Urothelium cell line (cell line): ENCODE results near the gene SPAG17.
A peak's percentile ranks its signal among the peaks of the same experiment; 100 is the strongest.

Source experiments
- DNase-seq: peaks from one replicate; pipeline ENCODE4 v3.0.0; 2011; ENCODE audit warnings: low spot score, mixed read lengths
- FAIRE-seq: peaks from 2 replicates; lab custom pipeline; 2011; peaks lifted over from hg19 to GRCh38; lab: Jason Lieb, UNC

The SPAG17 gene

GRCh38 chr1:118185084-118185832 lies at the start of gene SPAG17:
TSS of gene SPAG17 (minus strand) at chr1:118185228. CDS start at chr1:118185157, 71 bp downstream.
- DNase-seq, result peak; percentile 78
- no peak for FAIRE-seq

- FAIRE-seq (no peak), DNase-seq (no peak)
Measured at GRCh38 chr1:118225471-118225870, 40.4 kb upstream of the SPAG17 start.

- peak; percentile 25 for DNase-seq
- peak; percentile 40 for FAIRE-seq
Measured at GRCh38 chr1:118223426-118223825, 38.4 kb upstream of the SPAG17 start.

- FAIRE-seq (no peak), DNase-seq (no peak)
Measured at GRCh38 chr1:118219438-118219837, 34.4 kb upstream of the SPAG17 start.

- no peak for DNase-seq
- FAIRE-seq, result no peak
Measured at GRCh38 chr1:118217141-118217838, 32.3 kb upstream of the SPAG17 start.

- FAIRE-seq (no peak), DNase-seq (no peak)
Measured at GRCh38 chr1:118214866-118215265, 29.8 kb upstream of the SPAG17 start.

- no peak for DNase-seq
- no peak for FAIRE-seq
Measured at GRCh38 chr1:118210723-118211110, 25.7 kb upstream of the SPAG17 start.

- FAIRE-seq (no peak), DNase-seq (no peak)
Measured at GRCh38 chr1:118210051-118210722, 25.2 kb upstream of the SPAG17 start.

GRCh38 chr1:118209648-118210047 lies 24.6 kb upstream of the SPAG17 start:
- FAIRE-seq, result no peak
- DNase-seq, result no peak

GRCh38 chr1:118206966-118207365 lies 21.9 kb upstream of the SPAG17 start:
- FAIRE-seq (peak; percentile 71), DNase-seq (no peak)

GRCh38 chr1:118204648-118205047 lies 19.6 kb upstream of the SPAG17 start:
- DNase-seq (no peak), FAIRE-seq (peak; percentile 5)

- FAIRE-seq, result no peak
- peak; percentile 23 for DNase-seq
Measured at GRCh38 chr1:118204105-118204504, 19.1 kb upstream of the SPAG17 start.

- no peak for DNase-seq
- FAIRE-seq, result no peak
Measured at GRCh38 chr1:118202076-118202608, 17.1 kb upstream of the SPAG17 start.

GRCh38 chr1:118201524-118201923 lies 16.5 kb upstream of the SPAG17 start:
- no peak for FAIRE-seq
- DNase-seq, result no peak

- FAIRE-seq, result no peak
- no peak for DNase-seq
Measured at GRCh38 chr1:118200836-118201235, 15.8 kb upstream of the SPAG17 start.

- no peak for FAIRE-seq
Measured at GRCh38 chr1:118190561-118190960, 5.5 kb upstream of the SPAG17 start.

GRCh38 chr1:118189564-118189963 lies 4.5 kb upstream of the SPAG17 start:
- FAIRE-seq (no peak), DNase-seq (no peak)

More at GRCh38 chr1:118190561-118190960, 5.5 kb upstream of the SPAG17 start:
- DNase-seq, result no peak

GRCh38 chr1:118188411-118188810 lies 3.4 kb upstream of the SPAG17 start:
- DNase-seq (no peak), FAIRE-seq (no peak)

- no peak for FAIRE-seq
- no peak for DNase-seq
Measured at GRCh38 chr1:118186026-118186425, 998 bp upstream of the SPAG17 start.

- FAIRE-seq, result no peak
- peak; percentile 38 for DNase-seq
Measured at GRCh38 chr1:118184739-118185083, 317 bp downstream of the SPAG17 start.

- no peak for FAIRE-seq
- no peak for DNase-seq
Measured at GRCh38 chr1:118183586-118183985, 1.4 kb downstream of the SPAG17 start.

GRCh38 chr1:118177998-118178397 lies 7.0 kb downstream of the SPAG17 start:
- no peak for DNase-seq

More at GRCh38 chr1:118177998-118178397, 7.0 kb downstream of the SPAG17 start:
- no peak for FAIRE-seq
